ENCODE data around the gene DMD.
"Not testable (repeated sequence)": the region's sequence is repeated elsewhere in the genome, so short reads cannot be mapped to it uniquely, and the experiment has no call there.

DNA sequence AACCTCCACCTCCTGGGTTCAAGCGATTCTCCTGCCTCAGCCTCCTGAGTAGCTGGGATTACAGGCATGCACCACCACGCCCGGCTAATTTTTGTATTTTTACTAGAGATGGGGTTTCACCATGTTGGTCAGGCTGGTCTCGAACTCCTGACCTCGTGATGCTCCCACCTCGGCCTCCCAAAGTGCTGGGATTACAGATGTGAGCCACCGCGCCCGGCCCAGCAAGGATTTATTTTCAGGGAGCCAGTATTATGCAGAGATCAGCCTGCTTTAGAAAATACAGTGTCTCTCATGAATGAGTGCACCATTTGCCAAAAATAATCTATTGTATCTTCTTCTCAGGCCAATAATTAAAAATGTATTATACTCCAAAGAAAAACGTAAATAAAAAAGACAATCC lies 26.5 kb downstream of the DMD start:
- TF ChIP-seq CTCF, POLR2A, POLR2AphosphoS5, EP300 (IDR thresholded peaks at IDR 0.05): not testable (repeated sequence)

Measured in sigmoid colon (tissue), 4 donors.